ENCODE measurements around the gene ZC3H6. TPM values are rescaled to one million over a fixed set of nuclear protein-coding genes. Genes with fewer than 3 reads are reported as not detected.
A peak's percentile ranks its signal among the peaks of the same experiment; 100 is the strongest.

Gene ZC3H6
- polyA plus RNA-seq, 1 of the 3 experiments (the other 2 are of a cell fraction) = 0.71 TPM

GRCh38 chr2:112321375-112322320 is 46.3 kb downstream of the ZC3H6 start:
- H3K36me3 ChIP-seq (replicated peaks in 1 of 2; ENCODE audit: control insufficient read depth in 1 of 2, insufficient read depth in 2 of 2, low read length in 1 of 2) = peaks cover 6 to 16% of the 10 kb centered on the region in 2 experiments
- no peaks in the 10 kb centered on the region for H3K79me2 ChIP-seq (ENCODE audit: insufficient read depth)
- no peak for DNase-seq
- H3K4me3 ChIP-seq (ENCODE audit: low read depth in 2 of 2, low read length in 1 of 2) = no peak overlapping the region
- peak overlapping the region; percentile 50; the same call in 1 of the 2 replicates for H3K9ac ChIP-seq
- 96% methylated on average over 3 of the region's 3 CpGs for WGBS (ENCODE audit: low lambda C conversion rate)
- no peaks in the 10 kb centered on the region for H3K9me3 ChIP-seq
- TF ChIP-seq TEAD4 (IDR thresholded peaks at IDR 0.05; ENCODE audit: borderline replicate concordance, insufficient read depth) = no peak
- TF ChIP-seq MEF2A (IDR thresholded peaks at IDR 0.05; ENCODE audit: borderline replicate concordance, low read depth) = no peak
- no peak for TF ChIP-seq GABPA (IDR thresholded peaks at IDR 0.05; ENCODE audit: low read depth)
- no peak for TF ChIP-seq MXI1 (IDR thresholded peaks at IDR 0.05; ENCODE audit: low read depth, low read length)
- no peak for TF ChIP-seq SIN3A (IDR thresholded peaks at IDR 0.05; ENCODE audit: borderline replicate concordance, low read depth, low read length)
- no peak for TF ChIP-seq PBX3 (IDR thresholded peaks at IDR 0.05)
- TF ChIP-seq POLR2AphosphoS5 (IDR thresholded peaks at IDR 0.05; ENCODE audit: low read depth, low read length) = no peak
- no peak for TF ChIP-seq IRF3 (IDR thresholded peaks at IDR 0.05; ENCODE audit: low read depth, low read length)
- TF ChIP-seq EZH2phosphoT487 (IDR thresholded peaks at IDR 0.05; ENCODE audit: borderline replicate concordance, low read depth) = no peak
- TF ChIP-seq RFX5 (IDR thresholded peaks at IDR 0.05; ENCODE audit: low read length) = no peak
- 0 out of 2 replicates have a peak overlapping the region, but pooled peaks have one; percentile 25 for H3K4me2 ChIP-seq
- POLR2A ChIA-PET = no interaction called here
- H3K27ac ChIP-seq (ENCODE audit: low read depth in 2 of 2, low read length in 1 of 2) = peak overlapping the region in 1 of 2 experiments; percentile 90; a peak in 2 of 4 replicates
- H2AFZ ChIP-seq (ENCODE audit: low read depth) = peak overlapping the region; percentile 41; the same call in 1 of the 2 replicates
- H3K9me2 ChIP-seq = no peaks in the 10 kb centered on the region
- H3F3A ChIP-seq (replicated peaks; ENCODE audit: insufficient read depth) = peaks cover 23% of the 10 kb centered on the region
- peaks cover 0 to 17% of the 10 kb centered on the region in 2 experiments; a peak in 2 of 4 replicates for H3K4me1 ChIP-seq (ENCODE audit: control insufficient read depth in 1 of 2, insufficient read depth in 2 of 2, low read depth in 1 of 2, low read length in 1 of 2)
- no peaks in the 10 kb centered on the region for H3K27me3 ChIP-seq (ENCODE audit: insufficient read depth)
- CTCF ChIA-PET = interaction anchor here (0.7 kb wide), 2 partner anchors 25 to 62 kb away, joined by 3 read pairs; no protein-coding TSS in a partner anchor
- no peaks in the 10 kb centered on the region for H4K20me1 ChIP-seq (ENCODE audit: insufficient read depth)

GRCh38 chr2:112322919-112323318 is 47.5 kb downstream of the ZC3H6 start:
- no peaks in the 10 kb centered on the region for H3K79me2 ChIP-seq (ENCODE audit: insufficient read depth)
- ChIA-PET POLR2A (no interaction called here), CTCF (no interaction called here)
- 94% methylated on average over 3 of the region's 3 CpGs for WGBS (ENCODE audit: low lambda C conversion rate)
- H2AFZ ChIP-seq (ENCODE audit: low read depth) = peak overlapping the region; percentile 41; the same call in 1 of the 2 replicates
- H4K20me1 ChIP-seq (ENCODE audit: insufficient read depth) = no peaks in the 10 kb centered on the region
- H3K9me2 ChIP-seq = no peaks in the 10 kb centered on the region
- peak overlapping the region in 1 of 2 experiments; percentile 90; a peak in 2 of 4 replicates for H3K27ac ChIP-seq (ENCODE audit: low read depth in 2 of 2, low read length in 1 of 2)
- no peak overlapping the region for H3K9ac ChIP-seq
- 0 out of 4 replicates have a peak, but pooled peaks cover 0 to 9% of the 10 kb centered on the region in 2 experiments for H3K4me1 ChIP-seq (ENCODE audit: control insufficient read depth in 1 of 2, insufficient read depth in 2 of 2, low read depth in 1 of 2, low read length in 1 of 2)
- no peaks in the 10 kb centered on the region for H3K9me3 ChIP-seq
- no peak overlapping the region for H3K4me3 ChIP-seq (ENCODE audit: low read depth in 2 of 2, low read length in 1 of 2)
- no peak for DNase-seq
- H3F3A ChIP-seq (replicated peaks; ENCODE audit: insufficient read depth) = peaks cover 16% of the 10 kb centered on the region
- no peaks in the 10 kb centered on the region for H3K27me3 ChIP-seq (ENCODE audit: insufficient read depth)
- no peak overlapping the region for H3K4me2 ChIP-seq
- peaks cover 6 to 27% of the 10 kb centered on the region in 2 experiments for H3K36me3 ChIP-seq (replicated peaks in 1 of 2; ENCODE audit: control insufficient read depth in 1 of 2, insufficient read depth in 2 of 2, low read length in 1 of 2)
- TF ChIP-seq NFIC (IDR thresholded peaks at IDR 0.05; ENCODE audit: borderline replicate concordance) = no peak
- TF ChIP-seq ELF1 (IDR thresholded peaks at IDR 0.05) = no peak
- TF ChIP-seq USF2 (IDR thresholded peaks at IDR 0.05; ENCODE audit: borderline replicate concordance, low read depth, low read length) = no peak
- no peak for TF ChIP-seq RXRA (IDR thresholded peaks at IDR 0.05; ENCODE audit: borderline replicate concordance, low read depth)
- TF ChIP-seq MAX (IDR thresholded peaks at IDR 0.05; ENCODE audit: low read depth) = no peak
- TF ChIP-seq POLR2AphosphoS5 (IDR thresholded peaks at IDR 0.05; ENCODE audit: low read depth, low read length) = no peak
- no peak for TF ChIP-seq RFX5 (IDR thresholded peaks at IDR 0.05; ENCODE audit: low read length)
- TF ChIP-seq TCF12 (IDR thresholded peaks at IDR 0.05) = no peak
- no peak for TF ChIP-seq RAD21 (IDR thresholded peaks at IDR 0.05; ENCODE audit: low read length)
- no peak for TF ChIP-seq CTCF (IDR thresholded peaks at IDR 0.05)
- no peak for TF ChIP-seq GABPA (IDR thresholded peaks at IDR 0.05; ENCODE audit: low read depth)
- TF ChIP-seq PBX3 (IDR thresholded peaks at IDR 0.05) = no peak
- TF ChIP-seq RCOR1 (IDR thresholded peaks at IDR 0.05; ENCODE audit: low read length) = no peak
